HCT116 (cell line): ENCODE data around the gene COL18A1. TPM values are rescaled to one million over a fixed set of nuclear protein-coding genes. Genes with fewer than 3 reads are reported as not detected.
A peak's percentile ranks its signal among the peaks of the same experiment; 100 is the strongest.

Experiments used
- ATAC-seq: fragments of 200-7000 bp; cut with Tn5 transposase; 2 replicates; pipeline ENCODE4 v1.9.1; 2020; ENCODE audit warnings: mild to moderate bottlenecking, moderate library complexity
- BruUV-seq: library from RNA; stranded (reverse); fragments of 400-500 nt; replicated peaks from 2 replicates; lab custom pipeline; 2021; lab: Mats Ljungman, UMichigan
- CTCF ChIA-PET: fragments of 300-600 bp; sonication (Branson Sonifier 250); formaldehyde crosslinking; loops from one replicate; lab custom pipeline; 2021; ENCODE audit warnings: antibody characterized with exemption; lab: Charles Lee
- POLR2A ChIA-PET: fragments of 300-600, 350-600 bp; sonication (Branson Sonifier 250); formaldehyde crosslinking; loops from one replicate; lab custom pipeline; 2021; ENCODE audit warnings: antibody characterized with exemption; lab: Charles Lee
- RAD21 ChIA-PET, 2 experiments: fragments of 300-600 bp; sonication (Branson Sonifier 250); formaldehyde crosslinking; loops; one replicate each; lab custom pipeline; 2023; ENCODE audit warnings: low total read pairs in 2 of 2; ENCODE audit not compliant: uncharacterized antibody in 2 of 2, unreplicated experiment in 2 of 2, low non-redundant PET in 1 of 2; lab: Charles Lee
- DNase-seq: peaks from one replicate; pipeline ENCODE4 v3.0.0-alpha.2; 2010; ENCODE audit warnings: low read depth, low spot score
- H2AFZ ChIP-seq: fragments of 200-600 bp; shearing (Covaris generic), sonication (generic); 2 replicates; pipeline ENCODE4 v1.6.1; 2017; ENCODE audit warnings: low read depth, mixed run types, mixed read lengths, antibody characterized with exemption, low read length; ENCODE audit not compliant: poor library complexity, severe bottlenecking
- H3K27ac ChIP-seq: 2 replicates; pipeline ENCODE4 v1.5.1; 2012; ENCODE audit warnings: low read depth, low read length
- H3K27me3 ChIP-seq: fragments of 200-600 bp; sonication (generic); 2 replicates; pipeline ENCODE4 v1.6.1; 2016; ENCODE audit warnings: mixed run types, low read length, mixed read lengths; ENCODE audit not compliant: insufficient read depth
- H3K36me3 ChIP-seq, 2 experiments: fragments of 200-500 bp in 1 of 2; fragments of 200-600 bp in 1 of 2; sonication (Bioruptor generic) in 1 of 2; sonication (generic) in 1 of 2; 2 replicates each; pipeline versions ENCODE4 v1.5.1 to v1.6.1; 2014 to 2016; ENCODE audit warnings: low read length in 2 of 2, inconsistent platforms in 1 of 2, mixed read lengths in 1 of 2, mixed run types in 1 of 2; ENCODE audit not compliant: insufficient read depth in 2 of 2, control insufficient read depth in 1 of 2
- H3K4me1 ChIP-seq, 2 experiments: fragments of 200-600 bp in 1 of 2; sonication (generic) in 1 of 2; 2 replicates each; pipeline versions ENCODE4 v1.5.1 to v1.6.1; 2012 to 2017; ENCODE audit warnings: low read length in 2 of 2, inconsistent platforms in 1 of 2, mild to moderate bottlenecking in 1 of 2, mixed read lengths in 1 of 2, mixed run types in 1 of 2, moderate library complexity in 1 of 2; ENCODE audit not compliant: insufficient read depth in 2 of 2, control insufficient read depth in 1 of 2
- H3K4me2 ChIP-seq: fragments of 200-600 bp; sonication (generic); 2 replicates; pipeline ENCODE4 v1.6.1; 2017; ENCODE audit warnings: mixed run types, low read length, mixed read lengths
- H3K4me3 ChIP-seq, 2 experiments: fragments of 200-600 bp in 1 of 2; sonication (generic) in 1 of 2; replicated peaks in 1 of 2; 2 replicates each; pipeline ENCODE4 v1.5.1; 2011 to 2016; ENCODE audit warnings: low read length in 2 of 2, control low read depth in 1 of 2, low read depth in 1 of 2, mild to moderate bottlenecking in 1 of 2, mixed read lengths in 1 of 2, mixed run types in 1 of 2
- H3K79me2 ChIP-seq: fragments of 200-600 bp; sonication (generic); 2 replicates; pipeline ENCODE4 v1.6.1; 2017; ENCODE audit warnings: mild to moderate bottlenecking, mixed run types, low read length, moderate library complexity, mixed read lengths; ENCODE audit not compliant: insufficient read depth
- H3K9ac ChIP-seq: fragments of 200-600 bp; sonication (generic); 2 replicates; pipeline ENCODE4 v1.6.1; 2016; ENCODE audit warnings: low read length, mixed read lengths
- H3K9me2 ChIP-seq: fragments of 200-600 bp; sonication (generic), shearing (Covaris generic); 2 replicates; pipeline ENCODE4 v1.6.1; 2017; ENCODE audit warnings: mixed run types, mild to moderate bottlenecking, moderate library complexity; ENCODE audit not compliant: insufficient read depth
- H3K9me3 ChIP-seq, 2 experiments: fragments of 200-500 bp in 1 of 2; fragments of 200-600 bp in 1 of 2; sonication (Bioruptor generic) in 1 of 2; sonication (generic) in 1 of 2; 2 replicates each; pipeline ENCODE4 v1.6.1; 2014 to 2017; ENCODE audit warnings: low read length in 2 of 2, mixed read lengths in 2 of 2, inconsistent platforms in 1 of 2, low read depth in 1 of 2, mild to moderate bottlenecking in 1 of 2, mixed run types in 1 of 2, moderate library complexity in 1 of 2; ENCODE audit not compliant: control insufficient read depth in 1 of 2, insufficient read depth in 1 of 2
- H4K20me1 ChIP-seq: fragments of 200-600 bp; sonication (generic), shearing (Covaris generic); 2 replicates; pipeline ENCODE4 v1.6.1; 2017; ENCODE audit warnings: mixed run types, mild to moderate bottlenecking, moderate library complexity; ENCODE audit not compliant: insufficient read depth
- CBX3 ChIP-seq: IDR thresholded peaks from 2 replicates; pipeline ENCODE4 v1.6.1; 2012; ENCODE audit warnings: low read depth
- CEBPB ChIP-seq: IDR thresholded peaks from 2 replicates; pipeline ENCODE4 v1.6.1; 2012; ENCODE audit warnings: low read depth
- FOSL1 ChIP-seq: IDR thresholded peaks from 2 replicates; pipeline ENCODE4 v1.6.1; 2012; ENCODE audit warnings: low read depth
- MAX ChIP-seq: IDR thresholded peaks from 2 replicates; pipeline ENCODE4 v1.6.1; 2012
- RAD21 ChIP-seq: IDR thresholded peaks from 2 replicates; pipeline ENCODE4 v1.6.1; 2012; ENCODE audit warnings: low read depth, mild to moderate bottlenecking
- SIN3A ChIP-seq: IDR thresholded peaks from 2 replicates; pipeline ENCODE4 v1.6.1; 2012; ENCODE audit warnings: low read depth
- SP1 ChIP-seq: IDR thresholded peaks from 2 replicates; pipeline ENCODE4 v1.6.1; 2012; ENCODE audit warnings: low read depth
- TCF7L2 ChIP-seq: IDR thresholded peaks from 2 replicates; pipeline ENCODE4 v1.7.0; 2011; ENCODE audit warnings: borderline replicate concordance, inconsistent platforms; ENCODE audit not compliant: insufficient read depth, insufficient read length; ENCODE audit errors: extremely low read depth
- ZBTB33 ChIP-seq: IDR thresholded peaks from 2 replicates; pipeline ENCODE4 v1.6.1; 2011; ENCODE audit warnings: mild to moderate bottlenecking, low read length, moderate library complexity; ENCODE audit not compliant: insufficient replicate concordance; ENCODE audit errors: extremely low read depth
- ZFX ChIP-seq: fragments of 450-650 bp; IDR thresholded peaks from 2 replicates; pipeline ENCODE4 v1.6.1; 2017
- ZNF274 ChIP-seq: fragments of 200-500 bp; sonication (Bioruptor generic); IDR thresholded peaks from 2 replicates; pipeline ENCODE4 v1.6.1; 2014; ENCODE audit warnings: mild to moderate bottlenecking, low read depth, low read length, inconsistent platforms
- intact Hi-C: fragments of 100-400 bp; cut with micrococcal nuclease; formaldehyde crosslinking; loops from 2 replicates; pipeline ENCODE4 v1.10.0; 2022
- total RNA-seq: library from RNA; stranded (reverse); gene quantifications from one replicate; pipeline ENCODE4 v1.2.1, GENCODE V29; 2021; ENCODE audit not compliant: unreplicated experiment
- TF ChIP-seq, protein P1 (sequence below): IDR thresholded peaks from 2 replicates; pipeline ENCODE4 v1.6.1; 2012
- TF ChIP-seq, protein P2 (sequence below): IDR thresholded peaks from 2 replicates; pipeline ENCODE4 v1.6.1; 2012; ENCODE audit warnings: low read depth

Gene COL18A1
- total RNA-seq, 1 experiment from 2014 or later = 59.5 TPM

DNA sequence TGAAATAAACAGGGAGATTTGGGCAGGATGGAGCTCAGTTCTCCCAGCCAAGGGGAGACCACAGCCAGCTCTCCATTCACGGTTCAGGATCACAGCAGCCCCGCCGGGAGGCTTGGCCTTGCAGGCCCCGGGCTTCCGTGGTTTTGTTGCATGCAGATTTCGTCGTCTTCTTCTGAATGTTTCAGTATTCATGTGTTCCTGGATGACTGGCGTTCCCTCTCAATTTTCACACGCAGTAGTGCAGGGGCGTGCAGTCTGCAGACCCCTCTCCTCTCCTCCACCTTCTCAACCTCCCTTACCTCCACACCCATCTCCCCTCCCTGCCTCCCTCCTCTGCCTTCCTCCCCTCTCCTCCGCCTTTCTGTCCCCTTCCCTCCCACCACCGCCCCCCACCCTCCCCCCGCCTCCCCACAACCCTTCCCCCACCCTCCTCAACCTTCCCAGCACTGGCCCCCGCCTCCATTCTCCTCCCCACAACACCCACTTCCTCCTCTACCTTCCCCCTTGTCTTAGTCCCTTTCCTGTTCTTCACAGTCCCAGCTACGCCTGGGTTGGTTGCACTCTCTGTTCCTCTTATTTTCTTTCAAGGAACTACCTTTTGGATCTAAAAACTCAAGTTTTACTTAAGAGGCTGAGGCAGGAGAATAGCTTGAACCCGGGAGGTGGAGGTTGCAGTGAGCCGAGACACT lies 145.7 kb downstream of the COL18A1 start:
- intact Hi-C loops = loop anchor here (5.0 to 10.0 kb wide), 2 partner anchors 92 to 374 kb away; partner anchors contain the start of gene PCBP3
- CTCF ChIA-PET = no interaction called here
- Histone ChIP-seq H3K9me2 (no peaks in the 10 kb centered on the region), H3K27me3 (no peaks in the 10 kb centered on the region), H3K4me2 (peak overlapping the region; percentile 55), H3K9ac (peak overlapping the region; percentile 21; the same call in 1 of the 2 replicates), H3K27ac (peak overlapping the region; percentile 46; the same call in 1 of the 2 replicates), H2AFZ (no peak overlapping the region), H4K20me1 (no peaks in the 10 kb centered on the region), H3K9me3 (no peaks in the 10 kb centered on the region), H3K79me2 (no peaks in the 10 kb centered on the region), H3K36me3 (no peaks in the 10 kb centered on the region), H3K4me1 (peaks cover 10 to 28% of the 10 kb centered on the region in 2 experiments), H3K4me3 (no peak overlapping the region)
- no peak for DNase-seq
- RAD21 ChIA-PET = no interaction called here
- TF ChIP-seq MAX (no peak), TCF7L2 (no peak), RAD21 (no peak), ZBTB33 (no peak), FOSL1 (no peak), CBX3 (no peak), SP1 (no peak), ZNF274 (no peak), CEBPB (no peak), ZFX (no peak), SIN3A (no peak)
- TF ChIP-seq, protein P1, sequence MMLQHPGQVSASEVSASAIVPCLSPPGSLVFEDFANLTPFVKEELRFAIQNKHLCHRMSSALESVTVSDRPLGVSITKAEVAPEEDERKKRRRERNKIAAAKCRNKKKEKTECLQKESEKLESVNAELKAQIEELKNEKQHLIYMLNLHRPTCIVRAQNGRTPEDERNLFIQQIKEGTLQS = no peak
- TF ChIP-seq, protein P2, sequence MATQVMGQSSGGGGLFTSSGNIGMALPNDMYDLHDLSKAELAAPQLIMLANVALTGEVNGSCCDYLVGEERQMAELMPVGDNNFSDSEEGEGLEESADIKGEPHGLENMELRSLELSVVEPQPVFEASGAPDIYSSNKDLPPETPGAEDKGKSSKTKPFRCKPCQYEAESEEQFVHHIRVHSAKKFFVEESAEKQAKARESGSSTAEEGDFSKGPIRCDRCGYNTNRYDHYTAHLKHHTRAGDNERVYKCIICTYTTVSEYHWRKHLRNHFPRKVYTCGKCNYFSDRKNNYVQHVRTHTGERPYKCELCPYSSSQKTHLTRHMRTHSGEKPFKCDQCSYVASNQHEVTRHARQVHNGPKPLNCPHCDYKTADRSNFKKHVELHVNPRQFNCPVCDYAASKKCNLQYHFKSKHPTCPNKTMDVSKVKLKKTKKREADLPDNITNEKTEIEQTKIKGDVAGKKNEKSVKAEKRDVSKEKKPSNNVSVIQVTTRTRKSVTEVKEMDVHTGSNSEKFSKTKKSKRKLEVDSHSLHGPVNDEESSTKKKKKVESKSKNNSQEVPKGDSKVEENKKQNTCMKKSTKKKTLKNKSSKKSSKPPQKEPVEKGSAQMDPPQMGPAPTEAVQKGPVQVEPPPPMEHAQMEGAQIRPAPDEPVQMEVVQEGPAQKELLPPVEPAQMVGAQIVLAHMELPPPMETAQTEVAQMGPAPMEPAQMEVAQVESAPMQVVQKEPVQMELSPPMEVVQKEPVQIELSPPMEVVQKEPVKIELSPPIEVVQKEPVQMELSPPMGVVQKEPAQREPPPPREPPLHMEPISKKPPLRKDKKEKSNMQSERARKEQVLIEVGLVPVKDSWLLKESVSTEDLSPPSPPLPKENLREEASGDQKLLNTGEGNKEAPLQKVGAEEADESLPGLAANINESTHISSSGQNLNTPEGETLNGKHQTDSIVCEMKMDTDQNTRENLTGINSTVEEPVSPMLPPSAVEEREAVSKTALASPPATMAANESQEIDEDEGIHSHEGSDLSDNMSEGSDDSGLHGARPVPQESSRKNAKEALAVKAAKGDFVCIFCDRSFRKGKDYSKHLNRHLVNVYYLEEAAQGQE = no peak
- no peak for ATAC-seq
- no TSS peak for BruUV-seq
- POLR2A ChIA-PET = no interaction called here
